ENCODE data around the gene CLEC2L. TPM values are rescaled to one million over a fixed set of nuclear protein-coding genes. Genes with fewer than 3 reads are reported as not detected.

CLEC2L gene
- polyA plus RNA-seq, 3 donors, result not detected

- H3K4me3 Mint-ChIP-seq, result no peak overlapping the region
- no peak for TF ChIP-seq CTCF (IDR thresholded peaks at IDR 0.05)
- Histone ChIP-seq H3K79me2 (ENCODE audit: insufficient read depth, low read length) (no peaks in the 10 kb centered on the region), H3K9ac (ENCODE audit: insufficient read depth, low read length, poor library complexity, severe bottlenecking) (no peak overlapping the region), H3K27ac (ENCODE audit: low read depth in 1 of 2, low read length in 2 of 2) (no peak overlapping the region), H3K4me2 (replicated peaks; ENCODE audit: extremely low read depth, low read length, poor library complexity, severe bottlenecking) (no peak overlapping the region), H3K4me1 (ENCODE audit: control insufficient read depth in 1 of 2, insufficient read depth in 2 of 2, low read length in 2 of 2) (no peaks in the 10 kb centered on the region), H4K20me1 (ENCODE audit: insufficient read depth, low read length) (peaks cover 35% of the 10 kb centered on the region), H3K27me3 (ENCODE audit: control insufficient read depth in 2 of 2, insufficient read depth in 2 of 2, low read length in 2 of 2) (no peaks in the 10 kb centered on the region), H3K4me3 (replicated peaks in 1 of 3; ENCODE audit: low read depth in 2 of 3, low read length in 3 of 3) (no peak overlapping the region), H2AFZ (ENCODE audit: insufficient read depth, low read depth, low read length, poor library complexity, severe bottlenecking) (no peak overlapping the region), H3K9me3 (replicated peaks in 1 of 2; ENCODE audit: control insufficient read depth in 1 of 2, insufficient read depth in 1 of 2, low read length in 2 of 2) (no peaks in the 10 kb centered on the region), H3K36me3 (replicated peaks in 1 of 2; ENCODE audit: control insufficient read depth in 1 of 2, insufficient read depth in 2 of 2, low read length in 2 of 2) (peaks cover 91 to 98% of the 10 kb centered on the region in 2 donors)
- no peaks in the 10 kb centered on the region for H3K4me1 Mint-ChIP-seq
- no peaks in the 10 kb centered on the region for H3K9me3 Mint-ChIP-seq
- 93% methylated on average over 14 of the region's 14 CpGs for WGBS (ENCODE audit: insufficient coverage)
- peak overlapping the region in 1 of 7 donors; percentile 38 for H3K27ac Mint-ChIP-seq
- H3K27me3 Mint-ChIP-seq (ENCODE audit: low read depth in 3 of 3), result peaks cover 0 to 2% (median 2%) of the 10 kb centered on the region in 3 donors
- no peak for DNase-seq
- peaks cover 86 to 99% of the 10 kb centered on the region in 2 donors for H3K36me3 Mint-ChIP-seq
- intact Hi-C loops (cut with micrococcal nuclease), result no loop called here
Measured at GRCh38 chr7:139582130-139582650, 58.7 kb downstream of the CLEC2L start.

GRCh38 chr7:139582671-139583155 is 59.2 kb downstream of the CLEC2L start:
- 71% methylated on average over 8 of the region's 14 CpGs for WGBS (ENCODE audit: insufficient coverage)
- Histone ChIP-seq H3K27me3 (ENCODE audit: control insufficient read depth in 2 of 2, insufficient read depth in 2 of 2, low read length in 2 of 2) (no peaks in the 10 kb centered on the region), H2AFZ (ENCODE audit: insufficient read depth, low read depth, low read length, poor library complexity, severe bottlenecking) (no peak overlapping the region), H3K4me3 (replicated peaks in 1 of 3; ENCODE audit: low read depth in 2 of 3, low read length in 3 of 3) (no peak overlapping the region), H4K20me1 (ENCODE audit: insufficient read depth, low read length) (peaks cover 32% of the 10 kb centered on the region), H3K36me3 (replicated peaks in 1 of 2; ENCODE audit: control insufficient read depth in 1 of 2, insufficient read depth in 2 of 2, low read length in 2 of 2) (peaks cover 93 to 97% of the 10 kb centered on the region in 2 donors), H3K27ac (ENCODE audit: low read depth in 1 of 2, low read length in 2 of 2) (no peak overlapping the region), H3K79me2 (ENCODE audit: insufficient read depth, low read length) (no peaks in the 10 kb centered on the region), H3K4me2 (replicated peaks; ENCODE audit: extremely low read depth, low read length, poor library complexity, severe bottlenecking) (no peak overlapping the region), H3K4me1 (ENCODE audit: control insufficient read depth in 1 of 2, insufficient read depth in 2 of 2, low read length in 2 of 2) (no peaks in the 10 kb centered on the region), H3K9ac (ENCODE audit: insufficient read depth, low read length, poor library complexity, severe bottlenecking) (no peak overlapping the region), H3K9me3 (replicated peaks in 1 of 2; ENCODE audit: control insufficient read depth in 1 of 2, insufficient read depth in 1 of 2, low read length in 2 of 2) (no peaks in the 10 kb centered on the region)
- no peak for TF ChIP-seq CTCF (IDR thresholded peaks at IDR 0.05)
- H3K4me3 Mint-ChIP-seq, result no peak overlapping the region
- no peak for DNase-seq
- H3K36me3 Mint-ChIP-seq, result peaks cover 86 to 98% of the 10 kb centered on the region in 2 donors
- intact Hi-C loops (cut with micrococcal nuclease), result no loop called here
- H3K27me3 Mint-ChIP-seq (ENCODE audit: low read depth in 3 of 3), result peaks cover 0 to 2% (median 2%) of the 10 kb centered on the region in 3 donors
- no peaks in the 10 kb centered on the region for H3K4me1 Mint-ChIP-seq
- no peaks in the 10 kb centered on the region for H3K9me3 Mint-ChIP-seq
- H3K27ac Mint-ChIP-seq, result no peak overlapping the region
